ENCODE results near the gene ARSA.

Gene ARSA

GRCh38 chr22:50584106-50585096 lies 43.6 kb downstream of the ARSA start:
- H3K9me3 ChIP-seq (ENCODE audit: control insufficient read depth, insufficient read depth, low read length), result no peaks in the 10 kb centered on the region

GRCh38 chr22:50583294-50583861 lies 44.6 kb downstream of the ARSA start:
- Histone ChIP-seq H4K20me1 (ENCODE audit: control insufficient read depth, insufficient read depth, low read depth, low read length) (no peaks in the 10 kb centered on the region), H3K9me2 (replicated peaks; ENCODE audit: control insufficient read depth, low read length) (no peaks in the 10 kb centered on the region), H3F3A (ENCODE audit: control insufficient read depth, insufficient read depth) (no peaks in the 10 kb centered on the region), H3K27me3 (ENCODE audit: control insufficient read depth, low read length) (no peaks in the 10 kb centered on the region), H3K9me3 (ENCODE audit: control insufficient read depth, insufficient read depth, low read length) (no peaks in the 10 kb centered on the region), H3K36me3 (ENCODE audit: control insufficient read depth, low read length) (peaks cover 39% of the 10 kb centered on the region), H3K79me2 (ENCODE audit: control insufficient read depth, low read length) (peaks cover 23% of the 10 kb centered on the region), H3K4me1 (ENCODE audit: control insufficient read depth, low read length) (peaks cover 16% of the 10 kb centered on the region), H3K4me3 (ENCODE audit: low read length) (peak overlapping the region; percentile 82), H3K4me2 (ENCODE audit: low read length) (peak overlapping the region; percentile 86), H3K27ac (ENCODE audit: low read depth, low read length) (peak overlapping the region; percentile 79)
- TF ChIP-seq EZH2phosphoT487 (IDR thresholded peaks at IDR 0.05; ENCODE audit: borderline replicate concordance, low read length), result no peak
- TF ChIP-seq CTCF (IDR thresholded peaks at IDR 0.05; ENCODE audit: low read depth, low read length, poor library complexity, severe bottlenecking), result peak; percentile 39

More at GRCh38 chr22:50584106-50585096, 43.6 kb downstream of the ARSA start:
- no peak overlapping the region for H3K27ac ChIP-seq (ENCODE audit: low read depth, low read length)
- no peaks in the 10 kb centered on the region for H4K20me1 ChIP-seq (ENCODE audit: control insufficient read depth, insufficient read depth, low read depth, low read length)
- no peaks in the 10 kb centered on the region for H3K27me3 ChIP-seq (ENCODE audit: control insufficient read depth, low read length)
- peaks cover 16% of the 10 kb centered on the region for H3K4me1 ChIP-seq (ENCODE audit: control insufficient read depth, low read length)
- no peaks in the 10 kb centered on the region for H3F3A ChIP-seq (ENCODE audit: control insufficient read depth, insufficient read depth)
- H3K36me3 ChIP-seq (ENCODE audit: control insufficient read depth, low read length), result peaks cover 29% of the 10 kb centered on the region
- no peaks in the 10 kb centered on the region for H3K9me2 ChIP-seq (replicated peaks; ENCODE audit: control insufficient read depth, low read length)
- no peak for TF ChIP-seq CTCF (IDR thresholded peaks at IDR 0.05; ENCODE audit: low read depth, low read length, poor library complexity, severe bottlenecking)
- no peak for TF ChIP-seq EZH2phosphoT487 (IDR thresholded peaks at IDR 0.05; ENCODE audit: borderline replicate concordance, low read length)
- H3K4me2 ChIP-seq (ENCODE audit: low read length), result peak overlapping the region; percentile 86
- H3K79me2 ChIP-seq (ENCODE audit: control insufficient read depth, low read length), result peaks cover 23% of the 10 kb centered on the region
- H3K4me3 ChIP-seq (ENCODE audit: low read length), result peak overlapping the region; percentile 82

GRCh38 chr22:50582493-50583293 lies 45.3 kb downstream of the ARSA start, which contains the start of gene CHKB:
TSS of gene CHKB (minus strand) at chr22:50582849. CDS start at chr22:50582781, 68 bp downstream.
- H3K4me3 ChIP-seq (ENCODE audit: low read length), result peak within 1 kb of the TSS; percentile 82
- H3K36me3 ChIP-seq (ENCODE audit: control insufficient read depth, low read length), result peaks cover 41% of the 10 kb centered on the region
- H3K9me3 ChIP-seq (ENCODE audit: control insufficient read depth, insufficient read depth, low read length), result no peaks in the 10 kb centered on the region
- peak within 1 kb of the TSS; percentile 79 for H3K27ac ChIP-seq (ENCODE audit: low read depth, low read length)
- peaks cover 23% of the 10 kb centered on the region for H3K79me2 ChIP-seq (ENCODE audit: control insufficient read depth, low read length)
- no peaks in the 10 kb centered on the region for H3K27me3 ChIP-seq (ENCODE audit: control insufficient read depth, low read length)
- peak within 1 kb of the TSS; percentile 95 for H3K4me2 ChIP-seq (ENCODE audit: low read length)
- TF ChIP-seq EZH2phosphoT487 (IDR thresholded peaks at IDR 0.05; ENCODE audit: borderline replicate concordance, low read length) (no peak), CTCF (IDR thresholded peaks at IDR 0.05; ENCODE audit: low read depth, low read length, poor library complexity, severe bottlenecking) (no peak)
- no peaks in the 10 kb centered on the region for H4K20me1 ChIP-seq (ENCODE audit: control insufficient read depth, insufficient read depth, low read depth, low read length)
- H3F3A ChIP-seq (ENCODE audit: control insufficient read depth, insufficient read depth), result no peaks in the 10 kb centered on the region
- H3K4me1 ChIP-seq (ENCODE audit: control insufficient read depth, low read length), result peaks cover 16% of the 10 kb centered on the region
- H3K9me2 ChIP-seq (replicated peaks; ENCODE audit: control insufficient read depth, low read length), result no peaks in the 10 kb centered on the region
